Mesenchymal stem cell (in vitro differentiated cells and primary cell): Measurements from ENCODE around the gene KRT39.

Experiments
- DNase-seq: peaks from one replicate; pipeline ENCODE4 v3.0.0-alpha.2; 2013
- H2AFZ ChIP-seq: one replicate; pipeline ENCODE4 v1.6.1; 2013; ENCODE audit warnings: low read depth, mild to moderate bottlenecking, control low read depth, inconsistent platforms, low read length, moderate library complexity
- H2AK5ac ChIP-seq: 2 replicates; pipeline ENCODE4 v1.6.1; 2013; ENCODE audit warnings: low read length, moderate library complexity, mild to moderate bottlenecking, inconsistent platforms; ENCODE audit not compliant: severe bottlenecking
- H2BK120ac ChIP-seq: one replicate; pipeline ENCODE4 v1.6.1; 2013; ENCODE audit warnings: low read depth, mild to moderate bottlenecking, inconsistent platforms, low read length, moderate library complexity
- H2BK12ac ChIP-seq, 2 experiments: one replicate each; pipeline ENCODE4 v1.6.1; 2013; ENCODE audit warnings: inconsistent platforms in 2 of 2, low read length in 2 of 2, mild to moderate bottlenecking in 2 of 2, moderate library complexity in 2 of 2, control low read depth in 1 of 2
- H2BK15ac ChIP-seq: one replicate; pipeline ENCODE4 v1.6.1; 2013; ENCODE audit warnings: mild to moderate bottlenecking, low read depth, inconsistent platforms; ENCODE audit not compliant: poor library complexity, severe bottlenecking
- H2BK5ac ChIP-seq: 2 replicates; pipeline ENCODE4 v1.6.1; 2013; ENCODE audit warnings: low read depth, mild to moderate bottlenecking, low read length, control low read depth, inconsistent platforms; ENCODE audit not compliant: poor library complexity, severe bottlenecking
- H3K14ac ChIP-seq, 2 experiments: one replicate each; pipeline ENCODE4 v1.6.1; 2013; ENCODE audit warnings: inconsistent platforms in 2 of 2, low read length in 2 of 2, control low read depth in 1 of 2, mild to moderate bottlenecking in 1 of 2, moderate library complexity in 1 of 2
- H3K18ac ChIP-seq, 2 experiments: one replicate each; pipeline ENCODE4 v1.6.1; 2013; ENCODE audit warnings: inconsistent platforms in 2 of 2, low read length in 2 of 2, control low read depth in 1 of 2, low read depth in 1 of 2, mild to moderate bottlenecking in 1 of 2
- H3K23ac ChIP-seq, 2 experiments: one replicate each; pipeline ENCODE4 v1.6.1; 2013; ENCODE audit warnings: inconsistent platforms in 2 of 2, low read length in 2 of 2, mild to moderate bottlenecking in 2 of 2, moderate library complexity in 2 of 2, control low read depth in 1 of 2
- H3K27ac ChIP-seq: 2 replicates; pipeline ENCODE4 v1.5.1; 2013; ENCODE audit warnings: mild to moderate bottlenecking, moderate library complexity, low read length, control low read depth, inconsistent platforms; ENCODE audit not compliant: poor library complexity, severe bottlenecking
- H3K27me3 ChIP-seq, 2 experiments: 2 replicates each; pipeline versions ENCODE4 v1.6.1 to v1.7.0; 2013; ENCODE audit warnings: low read length in 2 of 2, mild to moderate bottlenecking in 2 of 2, moderate library complexity in 2 of 2, control low read depth in 1 of 2, inconsistent platforms in 1 of 2; ENCODE audit not compliant: control insufficient read depth in 1 of 2, insufficient read depth in 1 of 2
- H3K36me3 ChIP-seq, 2 experiments: 2 replicates each; pipeline versions ENCODE4 v1.6.1 to v1.7.0; 2013; ENCODE audit warnings: low read length in 2 of 2, control low read depth in 1 of 2, inconsistent platforms in 1 of 2, low read depth in 1 of 2, mild to moderate bottlenecking in 1 of 2; ENCODE audit not compliant: insufficient read depth in 2 of 2, control insufficient read depth in 1 of 2
- H3K4ac ChIP-seq, 2 experiments: one replicate each; pipeline ENCODE4 v1.6.1; 2013; ENCODE audit warnings: inconsistent platforms in 2 of 2, low read length in 2 of 2, mild to moderate bottlenecking in 2 of 2, moderate library complexity in 2 of 2, control low read depth in 1 of 2, low read depth in 1 of 2
- H3K4me1 ChIP-seq: 2 replicates; pipeline ENCODE4 v1.6.1; 2013; ENCODE audit warnings: low read depth, low read length, control low read depth; ENCODE audit not compliant: control insufficient read depth, insufficient read depth
- H3K4me2 ChIP-seq: 2 replicates; pipeline ENCODE4 v1.6.1; 2013; ENCODE audit warnings: low read length, mild to moderate bottlenecking, inconsistent platforms; ENCODE audit not compliant: poor library complexity, severe bottlenecking
- H3K4me3 ChIP-seq, 2 experiments: 2 replicates each; pipeline versions ENCODE4 v1.5.1 to v1.7.0; 2013; ENCODE audit warnings: low read length in 2 of 2, mild to moderate bottlenecking in 2 of 2, control low read depth in 1 of 2, low read depth in 1 of 2; ENCODE audit not compliant: insufficient read depth in 1 of 2
- H3K79me1 ChIP-seq: replicated peaks from 2 replicates; pipeline ENCODE4 v1.6.1; 2013; ENCODE audit warnings: mild to moderate bottlenecking, control low read depth, low read length, inconsistent platforms; ENCODE audit not compliant: poor library complexity, severe bottlenecking
- H3K9ac ChIP-seq: 2 replicates; pipeline ENCODE4 v1.7.0; 2013; ENCODE audit warnings: mild to moderate bottlenecking, low read length, moderate library complexity
- H3K9me3 ChIP-seq: 2 replicates; pipeline ENCODE4 v1.7.0; 2013; ENCODE audit warnings: mild to moderate bottlenecking, low read length; ENCODE audit not compliant: control insufficient read depth
- H4K8ac ChIP-seq: one replicate; pipeline ENCODE4 v1.6.1; 2013; ENCODE audit warnings: inconsistent platforms, mild to moderate bottlenecking, low read length, moderate library complexity
- H4K91ac ChIP-seq: one replicate; pipeline ENCODE4 v1.6.1; 2013; ENCODE audit warnings: mild to moderate bottlenecking, low read length, inconsistent platforms
- WGBS: methylation state at CpG from one replicate; pipeline ENCODE4 v1.1.7; 2013; ENCODE audit warnings: mixed read lengths; 5-methylcytosine and 5-hydroxymethylcytosine counted together

Gene KRT39

DNA sequence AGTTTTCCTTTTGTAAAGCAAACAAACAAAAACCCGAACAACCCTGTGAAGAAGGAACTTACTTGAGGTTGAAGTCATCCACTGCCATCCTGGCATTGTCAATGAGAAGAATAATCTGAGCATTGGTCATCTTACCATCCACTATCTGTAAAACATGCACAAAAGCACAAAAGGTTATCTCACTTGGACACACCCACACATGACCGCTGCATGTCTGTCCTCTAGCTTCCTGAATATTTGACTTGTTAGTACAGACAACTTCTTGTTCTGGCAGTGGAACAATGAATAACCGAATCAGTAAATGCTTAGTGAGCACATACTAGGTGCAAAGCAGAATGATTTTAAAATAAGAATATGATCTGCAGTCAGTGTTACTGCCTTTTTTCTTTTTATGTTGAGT is 35.4 kb downstream of the KRT39 start:
- Histone ChIP-seq H2BK120ac (no peak overlapping the region), H2BK15ac (no peak overlapping the region), H3K4me3 (no peak overlapping the region), H3K9me3 (no peaks in the 10 kb centered on the region), H3K27me3 (no peaks in the 10 kb centered on the region), H3K18ac (no peak overlapping the region), H2BK5ac (no peak overlapping the region), H3K27ac (no peak overlapping the region), H3K14ac (no peak overlapping the region), H4K91ac (no peak overlapping the region), H3K9ac (no peak overlapping the region), H3K4me2 (no peak overlapping the region), H4K8ac (no peak overlapping the region), H2BK12ac (no peak overlapping the region), H3K4me1 (no peaks in the 10 kb centered on the region), H3K4ac (no peak overlapping the region), H3K36me3 (no peaks in the 10 kb centered on the region), H3K79me1 (no peaks in the 10 kb centered on the region), H2AFZ (no peak overlapping the region), H3K23ac (no peak overlapping the region), H2AK5ac (peak overlapping the region; percentile 67)
- WGBS, result 77% methylated on average over 3 of the region's 3 CpGs
- no peak for DNase-seq

GRCh38 chr17:40926341-40926740 is 40.4 kb downstream of the KRT39 start:
- Histone ChIP-seq H2AFZ (no peak overlapping the region), H2BK5ac (no peak overlapping the region), H2BK15ac (no peak overlapping the region), H2BK12ac (no peak overlapping the region), H3K4me3 (no peak overlapping the region), H3K4ac (no peak overlapping the region), H3K23ac (no peak overlapping the region), H3K9ac (no peak overlapping the region), H3K9me3 (no peaks in the 10 kb centered on the region), H2BK120ac (no peak overlapping the region), H3K4me1 (no peaks in the 10 kb centered on the region), H4K8ac (no peak overlapping the region), H3K18ac (no peak overlapping the region), H3K14ac (no peak overlapping the region), H3K79me1 (no peaks in the 10 kb centered on the region), H3K36me3 (no peaks in the 10 kb centered on the region), H3K27ac (no peak overlapping the region), H2AK5ac (no peak overlapping the region), H3K27me3 (no peaks in the 10 kb centered on the region), H4K91ac (no peak overlapping the region), H3K4me2 (no peak overlapping the region)
- no peak for DNase-seq
- 77% methylated on average over 8 of the region's 8 CpGs for WGBS

DNA sequence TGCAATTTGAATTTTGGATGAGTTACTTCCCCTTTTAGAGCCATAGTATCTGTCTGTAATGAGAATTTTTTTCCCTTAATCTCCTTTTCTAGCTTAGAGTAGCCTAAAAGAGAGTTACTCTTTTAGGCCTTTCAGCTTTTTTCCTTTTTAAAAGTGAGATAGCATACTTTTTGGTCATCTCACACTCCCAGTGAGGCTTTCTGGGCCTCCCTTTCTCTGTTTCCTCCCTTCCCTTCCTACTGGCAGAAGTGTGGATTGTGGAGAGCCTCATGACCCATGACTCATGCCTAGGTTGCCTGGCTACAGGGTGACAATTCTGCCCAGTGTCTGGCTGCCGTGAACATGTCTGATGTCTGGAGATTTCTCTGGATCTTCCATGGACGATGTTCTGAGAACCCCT is 44.5 kb downstream of the KRT39 start:
- Histone ChIP-seq H3K23ac (no peak overlapping the region), H2BK5ac (no peak overlapping the region), H3K27ac (peak overlapping the region; percentile 0), H3K9me3 (no peaks in the 10 kb centered on the region), H2AFZ (no peak overlapping the region), H3K4me3 (no peak overlapping the region), H3K36me3 (no peaks in the 10 kb centered on the region), H4K91ac (no peak overlapping the region), H3K4ac (no peak overlapping the region), H3K79me1 (no peaks in the 10 kb centered on the region), H3K14ac (no peak overlapping the region), H2BK120ac (no peak overlapping the region), H4K8ac (no peak overlapping the region), H3K4me1 (no peaks in the 10 kb centered on the region), H2BK12ac (no peak overlapping the region), H2AK5ac (no peak overlapping the region), H3K18ac (no peak overlapping the region), H2BK15ac (no peak overlapping the region), H3K9ac (peak overlapping the region; percentile 86), H3K4me2 (no peak overlapping the region), H3K27me3 (no peaks in the 10 kb centered on the region)
- 21% methylated on average over 2 of the region's 2 CpGs for WGBS
- peak; percentile 90 for DNase-seq

- Histone ChIP-seq H3K4me1 (peaks cover 3% of the 10 kb centered on the region), H3K36me3 (no peaks in the 10 kb centered on the region), H3K79me1 (no peaks in the 10 kb centered on the region), H3K4ac (no peak overlapping the region), H4K8ac (no peak overlapping the region), H2AFZ (no peak overlapping the region), H2BK15ac (no peak overlapping the region), H3K4me2 (no peak overlapping the region), H2BK120ac (no peak overlapping the region), H2BK12ac (no peak overlapping the region), H3K27ac (no peak overlapping the region), H3K14ac (no peak overlapping the region), H3K18ac (no peak overlapping the region), H3K9ac (peak overlapping the region; percentile 86), H3K27me3 (no peaks in the 10 kb centered on the region), H2AK5ac (no peak overlapping the region), H3K9me3 (no peaks in the 10 kb centered on the region), H3K23ac (no peak overlapping the region), H3K4me3 (no peak overlapping the region), H4K91ac (no peak overlapping the region), H2BK5ac (no peak overlapping the region)
- WGBS, result 89% methylated on average over 2 of the region's 2 CpGs
- no peak for DNase-seq
Measured at GRCh38 chr17:40921026-40921425, 45.7 kb downstream of the KRT39 start.
